ENCODE measurements around the gene ME1.
"Not testable (repeated sequence)": the region's sequence is repeated elsewhere in the genome, so short reads cannot be mapped to it uniquely, and the experiment has no call there.

ME1 gene

GRCh38 chr6:83430611-83431544, at the start of gene ME1:
ME1 (minus strand) TSS chr6:83431051; CDS start chr6:83430954, 97 bp downstream.
- peak; percentile 22 to 36 for DNase-seq

- DNase-seq = no peak
Measured at GRCh38 chr6:83480470-83480869, 49.6 kb upstream of the ME1 start.

GRCh38 chr6:83479389-83479788, 48.5 kb upstream of the ME1 start:
- no peak for DNase-seq

GRCh38 chr6:83476971-83477370, 46.1 kb upstream of the ME1 start:
- no peak for DNase-seq

GRCh38 chr6:83474309-83474708, 43.5 kb upstream of the ME1 start:
- DNase-seq = no peak

- no peak for DNase-seq
Measured at GRCh38 chr6:83472767-83473166, 41.9 kb upstream of the ME1 start.

GRCh38 chr6:83470587-83470986, 39.7 kb upstream of the ME1 start:
- DNase-seq = no peak

- DNase-seq = no peak
Measured at GRCh38 chr6:83470001-83470400, 39.1 kb upstream of the ME1 start.

- no peak for DNase-seq
Measured at GRCh38 chr6:83467620-83468036, 36.8 kb upstream of the ME1 start.

GRCh38 chr6:83466328-83466727, 35.5 kb upstream of the ME1 start:
- no peak for DNase-seq

- DNase-seq = no peak
Measured at GRCh38 chr6:83464381-83465140, 33.7 kb upstream of the ME1 start.

- no peak for DNase-seq
Measured at GRCh38 chr6:83463886-83464285, 33.0 kb upstream of the ME1 start.

GRCh38 chr6:83462524-83462923, 31.7 kb upstream of the ME1 start:
- DNase-seq = no peak

GRCh38 chr6:83461438-83461837, 30.6 kb upstream of the ME1 start:
- no peak for DNase-seq

- DNase-seq = no peak
Measured at GRCh38 chr6:83459663-83460062, 28.8 kb upstream of the ME1 start.

- not testable (repeated sequence) for DNase-seq
Measured at GRCh38 chr6:83450015-83450414, 19.2 kb upstream of the ME1 start.

- not testable (repeated sequence) for DNase-seq
Measured at GRCh38 chr6:83444086-83444699, 13.3 kb upstream of the ME1 start.

GRCh38 chr6:83443516-83443915, 12.7 kb upstream of the ME1 start:
- DNase-seq = no peak

GRCh38 chr6:83442752-83443151, 11.9 kb upstream of the ME1 start:
- no peak for DNase-seq

GRCh38 chr6:83439201-83439600, 8.3 kb upstream of the ME1 start:
- DNase-seq = no peak

GRCh38 chr6:83436674-83437073, 5.8 kb upstream of the ME1 start:
- DNase-seq = no peak

GRCh38 chr6:83433177-83433576, 2.3 kb upstream of the ME1 start:
- DNase-seq = no peak

GRCh38 chr6:83432636-83433035, 1.8 kb upstream of the ME1 start:
- DNase-seq = no peak

Measured in NCI-H1930 (cell line).